HL-60 (cell line): Measurements from ENCODE around the gene TMEM53.

Experiments
- DNase-seq, 2 experiments: peaks; one replicate each; pipeline ENCODE4 v3.0.0-alpha.2; 2010 to 2020; ENCODE audit warnings: low read depth in 1 of 2, low spot score in 1 of 2
- H3K27ac ChIP-seq: fragments of 250-450 bp; sonication (Bioruptor Pico); replicated peaks from 2 replicates; pipeline ENCODE4 v1.5.1; 2020; ENCODE audit warnings: mild to moderate bottlenecking, moderate library complexity
- H3K27me3 ChIP-seq: fragments of 250-450 bp; sonication (Bioruptor Pico); 2 replicates; pipeline ENCODE4 v1.5.1; 2021; ENCODE audit warnings: mild to moderate bottlenecking, moderate library complexity; ENCODE audit not compliant: insufficient read depth, poor library complexity, severe bottlenecking
- H3K4me3 ChIP-seq: replicated peaks from 2 replicates; pipeline ENCODE4 v1.5.1; 2011; ENCODE audit warnings: mild to moderate bottlenecking, control low read depth, low read length; ENCODE audit not compliant: insufficient read depth
- CTCF ChIP-seq: IDR thresholded peaks from one replicate; pipeline ENCODE4 v1.5.1; 2011; ENCODE audit warnings: low read length, control low read depth, inconsistent platforms; ENCODE audit not compliant: insufficient read depth
- GABPA ChIP-seq: IDR thresholded peaks from 2 replicates; pipeline ENCODE4 v1.6.1; 2012; ENCODE audit warnings: low read depth
- POLR2AphosphoS5 ChIP-seq: IDR thresholded peaks from 2 replicates; pipeline ENCODE4 v1.6.1; 2012; ENCODE audit warnings: low read depth
- REST ChIP-seq: IDR thresholded peaks from 2 replicates; pipeline ENCODE4 v1.6.1; 2012; ENCODE audit warnings: low read depth; ENCODE audit not compliant: insufficient replicate concordance
- SPI1 ChIP-seq: IDR thresholded peaks from 2 replicates; pipeline ENCODE4 v1.6.1; 2012; ENCODE audit warnings: low read depth, mild to moderate bottlenecking, borderline replicate concordance

Gene TMEM53

GRCh38 chr1:44640200-44640853 is 34.0 kb downstream of the TMEM53 start:
- TF ChIP-seq GABPA (no peak), POLR2AphosphoS5 (no peak), REST (no peak), CTCF (no peak)
- DNase-seq: no peak

GRCh38 chr1:44637702-44638411 is 36.4 kb downstream of the TMEM53 start:
- Histone ChIP-seq H3K4me3 (no peak overlapping the region), H3K27ac (no peak overlapping the region), H3K27me3 (no peaks in the 10 kb centered on the region)
- TF ChIP-seq POLR2AphosphoS5: no peak
- no peak for TF ChIP-seq CTCF
- TF ChIP-seq SPI1: no peak
- TF ChIP-seq GABPA: no peak
- TF ChIP-seq REST: no peak
- DNase-seq: no peak

More at GRCh38 chr1:44640200-44640853, 34.0 kb downstream of the TMEM53 start:
- Histone ChIP-seq H3K4me3 (no peak overlapping the region), H3K27me3 (no peaks in the 10 kb centered on the region), H3K27ac (no peak overlapping the region)

GRCh38 chr1:44636688-44637598 is 37.3 kb downstream of the TMEM53 start:
- DNase-seq: no peak
- TF ChIP-seq CTCF (no peak), GABPA (no peak)
- no peaks in the 10 kb centered on the region for H3K27me3 ChIP-seq
- H3K27ac ChIP-seq: no peak overlapping the region
- no peak overlapping the region for H3K4me3 ChIP-seq
